ENCODE measurements around the gene PAX2. TPM values are rescaled to one million over a fixed set of nuclear protein-coding genes. Genes with fewer than 3 reads are reported as not detected.

Gene PAX2
- total RNA-seq, 4 donors from 2014 or later: not detected

GRCh38 chr10:100775386-100775785 is 30.0 kb downstream of the PAX2 start:
- H3K9me3 ChIP-seq: no peaks in the 10 kb centered on the region
- H3K4me1 ChIP-seq: no peaks in the 10 kb centered on the region
- H3K27me3 ChIP-seq: peaks cover 0 to 99% (median 0%) of the 10 kb centered on the region in 4 donors
- 35 to 51% methylated on average over 2 to 4 of the region's 5 CpGs for WGBS, 2 donors
- no peak overlapping the region for H3K27ac ChIP-seq
- TF ChIP-seq POLR2A (IDR thresholded peaks at IDR 0.05): no peak
- TF ChIP-seq CTCF (IDR thresholded peaks at IDR 0.05): no peak
- H3K36me3 ChIP-seq: no peaks in the 10 kb centered on the region
- intact Hi-C loops (cut with DNase I): no loop called here
- DNase-seq: no peak
- H3K4me3 ChIP-seq: no peak overlapping the region

- Histone ChIP-seq H3K4me1 (no peaks in the 10 kb centered on the region), H3K36me3 (no peaks in the 10 kb centered on the region), H3K27me3 (peaks cover 0 to 99% (median 0%) of the 10 kb centered on the region in 4 donors), H3K4me3 (no peak overlapping the region), H3K9me3 (no peaks in the 10 kb centered on the region), H3K27ac (no peak overlapping the region)
- DNase-seq: no peak
- TF ChIP-seq CTCF (IDR thresholded peaks at IDR 0.05) (no peak), POLR2A (IDR thresholded peaks at IDR 0.05) (no peak)
- 63 to 70% methylated on average over 4 of the region's 4 CpGs for WGBS, 2 donors
- intact Hi-C loops (cut with DNase I): no loop called here
Observed at GRCh38 chr10:100775871-100776270, 30.5 kb downstream of the PAX2 start.

GRCh38 chr10:100776671-100777070 is 31.3 kb downstream of the PAX2 start:
- Histone ChIP-seq H3K4me3 (no peak overlapping the region), H3K4me1 (no peaks in the 10 kb centered on the region), H3K36me3 (no peaks in the 10 kb centered on the region), H3K27ac (no peak overlapping the region), H3K27me3 (peaks cover 0 to 99% (median 0%) of the 10 kb centered on the region in 4 donors), H3K9me3 (no peaks in the 10 kb centered on the region)
- intact Hi-C loops (cut with DNase I): no loop called here
- 0 to 94% methylated on average over 1 of the region's 1 CpG for whole genome bisulfite sequencing, 2 donors
- no peak for DNase-seq
- TF ChIP-seq CTCF (IDR thresholded peaks at IDR 0.05): no peak
- no peak for TF ChIP-seq POLR2A (IDR thresholded peaks at IDR 0.05)

GRCh38 chr10:100779329-100779728 is 33.9 kb downstream of the PAX2 start:
- intact Hi-C loops (cut with DNase I): no loop called here
- peaks cover 0 to 85% (median 0%) of the 10 kb centered on the region in 4 donors for H3K27me3 ChIP-seq

GRCh38 chr10:100780324-100780723 is 34.9 kb downstream of the PAX2 start:
- 52% methylated on average over 2 of the region's 2 CpGs; no CpG with 5 or more reads in 1 of the 2 donors for WGBS, 2 donors
- DNase-seq: no peak
- Histone ChIP-seq H3K27ac (no peak overlapping the region), H3K27me3 (peaks cover 0 to 83% (median 0%) of the 10 kb centered on the region in 4 donors), H3K9me3 (no peaks in the 10 kb centered on the region), H3K4me3 (no peak overlapping the region), H3K4me1 (no peaks in the 10 kb centered on the region), H3K36me3 (no peaks in the 10 kb centered on the region)
- TF ChIP-seq POLR2A (IDR thresholded peaks at IDR 0.05) (no peak), CTCF (IDR thresholded peaks at IDR 0.05) (no peak)
- intact Hi-C loops (cut with DNase I): no loop called here

More at GRCh38 chr10:100779329-100779728, 33.9 kb downstream of the PAX2 start:
- no peak for DNase-seq
- H3K4me3 ChIP-seq: no peak overlapping the region
- no peaks in the 10 kb centered on the region for H3K36me3 ChIP-seq
- 70 to 71% methylated on average over 8 to 9 of the region's 9 CpGs for WGBS, 2 donors
- TF ChIP-seq CTCF (IDR thresholded peaks at IDR 0.05): no peak
- TF ChIP-seq POLR2A (IDR thresholded peaks at IDR 0.05): no peak
- H3K4me1 ChIP-seq: no peaks in the 10 kb centered on the region
- H3K27ac ChIP-seq: no peak overlapping the region
- H3K9me3 ChIP-seq: no peaks in the 10 kb centered on the region

Measured in esophagus squamous epithelium (tissue), 5 donors.